ENCODE results near the gene MTHFSD. TPM values are rescaled to one million over a fixed set of nuclear protein-coding genes. Genes with fewer than 3 reads are reported as not detected.

Gene MTHFSD
- total RNA-seq, 1 donor from 2014 or later = 29.1 TPM

DNA sequence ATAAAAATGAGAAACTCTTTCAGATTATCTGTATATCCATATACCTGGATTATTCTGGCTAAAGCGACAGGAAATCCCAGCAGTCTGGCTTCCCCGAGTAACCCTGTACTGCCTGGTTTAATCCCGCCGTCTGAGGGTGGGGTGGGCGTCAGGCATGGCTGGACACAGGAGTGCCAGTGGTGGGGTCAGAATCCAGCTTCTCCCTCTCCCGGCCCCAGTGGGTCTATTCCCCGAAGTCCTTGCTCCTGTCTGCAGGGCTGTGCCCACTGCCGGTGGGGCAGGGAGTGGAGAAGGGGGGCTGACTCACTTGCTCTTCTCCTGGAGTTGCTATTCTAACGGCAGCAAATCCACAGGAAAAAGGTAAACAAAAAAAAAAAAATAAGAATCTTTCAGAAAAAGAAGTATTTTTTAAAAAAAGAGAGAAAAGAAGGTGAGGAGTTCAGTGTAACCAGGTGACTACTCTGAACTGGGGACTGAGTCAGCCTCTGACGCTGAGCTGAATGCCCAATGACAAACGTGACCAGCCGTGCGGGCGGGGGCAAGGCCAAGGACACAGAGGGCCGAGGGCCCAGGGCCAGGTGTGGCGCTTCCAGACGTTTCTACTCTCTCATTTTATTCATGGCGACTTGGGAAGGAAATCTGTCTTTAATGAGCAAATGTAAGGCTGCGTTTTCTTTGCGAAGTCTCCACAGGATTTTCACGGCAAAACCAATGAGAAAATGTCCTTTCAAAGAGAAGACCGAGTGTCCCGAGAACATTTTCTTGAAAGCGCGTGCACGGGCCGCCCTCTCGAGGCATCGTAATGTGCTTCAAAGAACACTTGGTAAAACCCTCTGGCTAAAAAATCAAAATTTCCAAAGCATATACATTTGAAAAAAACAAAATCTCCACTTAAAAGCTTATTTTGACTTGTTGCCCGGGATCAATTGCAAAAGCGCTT, 24.5 kb downstream of the MTHFSD start:
- Mint-ChIP-seq H3K27ac (no peak overlapping the region), H3K9me3 (no peaks in the 10 kb centered on the region), H3K36me3 (ENCODE audit: low read depth) (peaks cover 2% of the 10 kb centered on the region), H3K4me3 (no peak overlapping the region), H3K27me3 (no peaks in the 10 kb centered on the region), H3K4me1 (no peaks in the 10 kb centered on the region)
- no peak for DNase-seq
- intact Hi-C loops (cut with micrococcal nuclease) = no loop called here

DNA sequence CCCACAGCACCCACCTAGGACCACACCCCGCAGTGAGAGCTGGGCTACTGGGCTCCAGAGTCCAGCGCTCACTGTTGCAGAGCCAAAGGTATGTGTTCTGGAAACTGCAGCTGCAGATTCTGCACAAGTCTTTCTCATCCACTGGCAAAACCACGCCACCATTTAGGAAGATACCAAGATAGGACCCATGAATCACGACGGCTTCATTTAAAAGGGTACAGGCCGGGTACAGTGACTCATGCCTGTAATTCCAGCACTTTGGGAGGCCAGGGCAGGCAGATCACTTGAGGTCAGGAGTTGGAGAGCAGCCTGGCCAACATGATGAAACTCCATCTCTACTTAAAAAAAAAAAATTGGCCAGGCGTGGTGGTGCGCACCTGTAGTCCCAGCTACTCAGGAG, 25.9 kb downstream of the MTHFSD start:
- DNase-seq = no peak
- Mint-ChIP-seq H3K9me3 (no peaks in the 10 kb centered on the region), H3K27me3 (no peaks in the 10 kb centered on the region), H3K4me1 (no peaks in the 10 kb centered on the region), H3K4me3 (no peak overlapping the region), H3K27ac (no peak overlapping the region), H3K36me3 (ENCODE audit: low read depth) (peaks cover 2% of the 10 kb centered on the region)
- intact Hi-C loops (cut with micrococcal nuclease) = loop anchor here (10.0 kb wide), 1 partner anchor 714 kb away; no protein-coding TSS in a partner anchor

DNA sequence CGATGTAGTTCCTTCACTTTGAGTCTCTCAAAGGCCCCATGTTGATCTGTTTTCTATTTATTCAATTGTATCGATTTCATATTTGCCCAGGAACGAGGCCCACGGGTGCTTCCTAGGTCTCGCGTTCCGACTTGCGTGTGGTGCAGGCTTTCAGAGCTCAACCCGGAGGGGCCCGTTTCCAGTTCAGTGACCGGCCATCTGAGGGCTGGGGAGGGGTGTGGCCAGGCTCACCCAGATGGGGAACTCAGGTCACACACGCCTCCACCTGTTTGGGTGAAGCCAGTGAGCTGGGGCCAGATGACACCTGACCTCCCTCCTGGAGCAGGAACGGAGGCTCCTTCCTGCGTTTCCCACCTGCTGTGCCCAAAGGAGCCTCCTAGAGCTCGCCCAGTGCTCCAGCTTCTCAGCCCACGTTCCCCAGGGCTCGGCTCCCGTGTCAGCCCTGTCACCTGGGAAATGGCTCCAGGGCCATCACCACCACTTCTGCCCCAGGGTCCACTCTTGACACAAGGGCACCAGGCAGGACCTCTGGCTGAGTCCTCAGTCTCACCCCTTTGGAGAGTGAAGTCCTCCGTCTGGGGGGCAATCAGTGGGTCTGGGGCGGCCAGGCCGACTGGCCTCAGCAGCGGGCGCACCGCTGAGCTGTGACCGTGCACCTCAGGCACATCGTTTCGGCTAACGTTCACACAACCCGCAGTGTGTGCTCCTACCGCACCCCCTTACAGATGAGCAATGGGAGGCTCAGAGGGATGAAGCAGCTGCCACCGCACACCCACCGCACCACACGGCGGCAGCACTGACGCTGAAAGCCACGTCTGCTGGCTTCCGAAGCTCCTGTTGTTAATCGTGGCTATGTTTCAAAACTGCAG, 26.7 kb downstream of the MTHFSD start:
- Mint-ChIP-seq H3K27ac (no peak overlapping the region), H3K36me3 (ENCODE audit: low read depth) (peaks cover 2% of the 10 kb centered on the region), H3K27me3 (no peaks in the 10 kb centered on the region), H3K9me3 (no peaks in the 10 kb centered on the region), H3K4me1 (no peaks in the 10 kb centered on the region), H3K4me3 (no peak overlapping the region)
- DNase-seq = no peak
- intact Hi-C loops (cut with micrococcal nuclease) = loop anchor here (10.0 kb wide), 1 partner anchor 713 kb away; no protein-coding TSS in a partner anchor

DNA sequence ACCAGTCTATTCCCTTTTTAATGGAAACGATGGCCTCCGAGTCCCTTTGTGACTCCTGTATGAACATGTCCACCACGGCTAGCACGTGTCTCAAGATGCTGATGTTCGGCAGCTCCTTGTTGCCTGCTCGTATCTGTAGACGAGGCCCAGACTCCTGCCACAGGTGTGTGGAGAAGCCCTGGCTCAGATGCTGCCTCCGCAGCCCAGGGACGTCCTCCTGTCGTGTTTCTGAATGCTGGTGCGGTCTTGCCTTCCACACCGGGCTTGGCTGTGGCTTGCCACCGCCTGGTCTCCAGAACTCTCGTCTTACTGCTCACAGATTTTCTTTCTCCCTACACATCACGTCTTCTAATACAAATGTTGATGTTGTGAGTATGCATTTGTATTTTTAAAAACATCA, 27.7 kb downstream of the MTHFSD start:
- DNase-seq = no peak
- Mint-ChIP-seq H3K4me3 (no peak overlapping the region), H3K36me3 (ENCODE audit: low read depth) (peaks cover 2% of the 10 kb centered on the region), H3K4me1 (no peaks in the 10 kb centered on the region), H3K27me3 (no peaks in the 10 kb centered on the region), H3K9me3 (no peaks in the 10 kb centered on the region), H3K27ac (no peak overlapping the region)
- intact Hi-C loops (cut with micrococcal nuclease) = loop anchor here (10.0 kb wide), 1 partner anchor 713 kb away; no protein-coding TSS in a partner anchor

DNA sequence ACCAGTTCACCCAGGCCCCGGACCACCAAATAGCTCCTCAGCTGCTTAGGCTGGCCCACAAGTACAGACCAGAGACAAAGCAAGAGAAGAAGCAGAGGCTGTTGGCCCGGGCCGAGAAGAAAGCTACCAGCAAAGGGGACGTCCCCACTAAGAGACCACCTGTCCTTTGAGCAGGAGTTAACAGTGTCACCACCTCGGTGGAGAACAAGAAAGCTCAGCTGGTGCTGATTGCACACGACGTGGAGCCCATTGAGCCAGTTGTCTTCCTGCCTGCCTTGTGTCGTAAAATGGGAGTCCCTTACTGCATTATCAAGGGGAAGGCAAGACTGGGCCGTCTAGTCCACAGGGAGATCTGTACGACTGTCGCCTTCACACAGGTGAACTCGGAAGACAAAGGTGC, 29.3 kb downstream of the MTHFSD start:
- Mint-ChIP-seq H3K27ac (no peak overlapping the region), H3K27me3 (peaks cover 3% of the 10 kb centered on the region), H3K4me1 (no peaks in the 10 kb centered on the region), H3K4me3 (no peak overlapping the region), H3K9me3 (no peaks in the 10 kb centered on the region), H3K36me3 (ENCODE audit: low read depth) (peaks cover 2% of the 10 kb centered on the region)
- no peak for DNase-seq
- intact Hi-C loops (cut with micrococcal nuclease) = loop anchor here (10.0 kb wide), 1 partner anchor 711 kb away; no protein-coding TSS in a partner anchor

DNA sequence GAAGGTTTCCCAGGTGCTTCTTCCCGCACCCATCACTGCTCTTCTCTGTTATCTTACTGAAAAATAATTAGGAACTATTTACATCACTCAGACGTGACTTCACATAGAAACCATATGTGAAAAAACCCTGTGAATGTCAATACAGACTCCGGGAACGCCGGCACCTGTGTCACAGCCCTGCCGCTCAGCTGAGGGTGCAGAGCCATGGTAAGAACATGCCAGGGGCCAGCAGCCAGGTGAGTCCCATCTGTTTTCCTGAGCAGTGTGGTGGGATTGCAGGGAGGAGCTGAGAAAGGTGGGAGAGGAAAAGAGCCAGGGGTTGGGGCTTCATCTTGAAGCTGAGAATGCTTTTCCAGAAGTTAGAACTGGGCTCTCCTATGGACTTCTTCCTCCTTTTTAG, 31.0 kb downstream of the MTHFSD start:
- Mint-ChIP-seq H3K9me3 (no peaks in the 10 kb centered on the region), H3K4me1 (peaks cover 2% of the 10 kb centered on the region), H3K27me3 (peaks cover 7% of the 10 kb centered on the region), H3K27ac (no peak overlapping the region), H3K4me3 (no peak overlapping the region), H3K36me3 (ENCODE audit: low read depth) (no peaks in the 10 kb centered on the region)
- intact Hi-C loops (cut with micrococcal nuclease) = loop anchor here (10.0 kb wide), 1 partner anchor 709 kb away; no protein-coding TSS in a partner anchor
- no peak for DNase-seq

DNA sequence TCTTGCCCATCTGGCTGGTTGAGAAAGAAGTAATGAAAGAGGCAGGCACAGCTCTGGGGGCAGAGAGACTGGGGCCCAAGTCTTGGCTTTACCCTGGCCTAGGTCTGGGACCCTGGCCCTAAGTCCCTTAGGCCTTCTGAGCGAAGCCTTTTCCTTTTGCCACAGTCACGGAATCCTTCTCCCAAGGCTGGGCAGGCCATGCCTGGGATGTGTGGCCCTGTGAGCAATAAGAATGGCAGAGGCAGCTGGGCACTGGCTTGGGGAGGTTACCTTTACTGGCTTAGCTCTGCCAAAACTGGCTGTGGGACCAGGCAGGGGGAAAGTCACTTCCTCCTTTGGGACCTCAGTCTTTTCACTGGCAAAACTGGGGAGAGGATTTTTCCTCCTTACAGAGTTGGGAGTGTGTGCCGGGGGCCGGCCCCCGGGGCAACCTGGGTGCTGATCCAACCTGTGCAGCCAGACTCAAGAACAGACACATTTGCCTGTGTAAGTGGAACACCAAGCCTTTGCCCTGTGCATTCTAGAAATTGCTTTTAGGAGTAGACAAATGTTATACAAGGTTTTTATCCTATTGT, 31.8 kb downstream of the MTHFSD start:
- H3K36me3 Mint-ChIP-seq (ENCODE audit: low read depth) = no peaks in the 10 kb centered on the region
- intact Hi-C loops (cut with micrococcal nuclease) = loop anchor here (10.0 kb wide), 1 partner anchor 708 kb away; no protein-coding TSS in a partner anchor
- no peak overlapping the region for H3K27ac Mint-ChIP-seq
- no peak overlapping the region for H3K4me3 Mint-ChIP-seq
- DNase-seq = no peak
- peaks cover 14% of the 10 kb centered on the region for H3K27me3 Mint-ChIP-seq
- no peaks in the 10 kb centered on the region for H3K9me3 Mint-ChIP-seq
- peaks cover 2% of the 10 kb centered on the region for H3K4me1 Mint-ChIP-seq

DNA sequence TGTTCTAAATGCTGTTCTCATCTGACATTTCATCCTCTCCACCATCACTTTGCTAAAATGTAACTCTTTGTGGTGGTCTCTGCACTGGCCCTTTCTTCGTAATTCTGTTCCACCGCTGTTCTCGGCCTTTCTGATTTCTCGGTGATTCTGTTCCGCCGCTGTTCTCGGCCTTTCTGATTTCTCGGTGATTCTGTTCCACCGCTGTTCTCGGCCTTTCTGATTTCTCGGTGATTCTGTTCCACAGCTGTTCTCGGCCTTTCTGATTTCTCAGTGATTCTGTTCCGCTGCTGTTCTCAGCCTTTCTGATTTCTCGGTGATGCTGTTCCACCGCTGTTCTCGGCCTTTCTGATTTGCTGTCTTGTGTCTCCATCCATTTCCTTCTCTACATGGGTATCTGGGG, 32.4 kb downstream of the MTHFSD start:
- Mint-ChIP-seq H3K4me1 (peaks cover 2% of the 10 kb centered on the region), H3K36me3 (ENCODE audit: low read depth) (no peaks in the 10 kb centered on the region), H3K4me3 (no peak overlapping the region), H3K27ac (no peak overlapping the region), H3K9me3 (no peaks in the 10 kb centered on the region), H3K27me3 (peaks cover 20% of the 10 kb centered on the region)
- intact Hi-C loops (cut with micrococcal nuclease) = loop anchor here (10.0 kb wide), 1 partner anchor 708 kb away; no protein-coding TSS in a partner anchor
- no peak for DNase-seq

DNA sequence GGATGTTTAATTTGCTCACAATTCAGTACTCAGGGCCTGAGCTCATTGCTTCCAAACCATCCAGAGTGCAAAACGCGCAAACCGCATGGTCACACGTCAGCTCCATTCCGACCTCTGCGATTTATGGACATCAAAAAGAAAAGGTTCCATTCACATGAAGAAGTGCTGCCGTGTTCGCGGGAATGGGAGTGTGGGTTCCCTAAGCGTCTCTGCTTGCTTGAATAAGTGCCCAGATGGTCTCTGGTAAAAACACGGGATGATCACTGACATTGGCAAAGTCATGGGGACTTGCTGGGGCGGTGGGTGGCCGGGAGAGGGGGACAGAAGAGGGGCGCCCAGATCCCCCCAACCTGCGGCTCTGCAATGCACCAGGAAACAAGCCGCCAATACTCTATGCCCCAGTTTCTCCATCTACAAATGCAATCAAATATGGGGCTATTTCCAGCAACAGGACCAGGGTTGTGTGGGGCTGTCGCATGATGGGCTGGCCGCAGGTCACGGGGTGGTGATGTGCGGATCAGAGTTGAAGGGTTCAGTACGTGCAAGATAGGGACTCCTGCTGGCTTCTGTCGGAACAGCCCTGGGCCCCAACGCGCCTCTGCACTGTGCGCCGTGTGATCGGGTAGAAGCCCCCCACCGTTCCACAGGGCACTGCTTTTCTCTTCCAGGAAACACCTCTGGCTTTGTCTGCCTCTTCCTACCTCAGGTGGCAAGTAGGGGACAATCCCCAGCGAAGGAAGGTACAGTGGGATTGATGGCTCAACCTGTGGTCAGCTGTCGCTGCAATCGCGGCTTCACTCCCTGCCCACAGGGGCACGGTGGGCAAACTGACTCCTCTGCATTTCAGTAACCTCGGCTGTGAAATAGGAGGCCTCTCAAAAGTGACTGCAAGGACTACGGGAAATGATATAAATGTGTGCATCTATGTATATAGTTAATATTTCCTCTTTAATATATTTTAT, 33.5 kb downstream of the MTHFSD start:
- H3K9me3 Mint-ChIP-seq = no peaks in the 10 kb centered on the region
- H3K4me3 Mint-ChIP-seq = no peak overlapping the region
- peaks cover 30% of the 10 kb centered on the region for H3K27me3 Mint-ChIP-seq
- intact Hi-C loops (cut with micrococcal nuclease) = loop anchor here (2.0 to 10.0 kb wide), 2 partner anchors 449 to 707 kb away; no protein-coding TSS in a partner anchor
- no peaks in the 10 kb centered on the region for H3K36me3 Mint-ChIP-seq (ENCODE audit: low read depth)
- DNase-seq = no peak
- H3K27ac Mint-ChIP-seq = no peak overlapping the region
- H3K4me1 Mint-ChIP-seq = peaks cover 2% of the 10 kb centered on the region

DNA sequence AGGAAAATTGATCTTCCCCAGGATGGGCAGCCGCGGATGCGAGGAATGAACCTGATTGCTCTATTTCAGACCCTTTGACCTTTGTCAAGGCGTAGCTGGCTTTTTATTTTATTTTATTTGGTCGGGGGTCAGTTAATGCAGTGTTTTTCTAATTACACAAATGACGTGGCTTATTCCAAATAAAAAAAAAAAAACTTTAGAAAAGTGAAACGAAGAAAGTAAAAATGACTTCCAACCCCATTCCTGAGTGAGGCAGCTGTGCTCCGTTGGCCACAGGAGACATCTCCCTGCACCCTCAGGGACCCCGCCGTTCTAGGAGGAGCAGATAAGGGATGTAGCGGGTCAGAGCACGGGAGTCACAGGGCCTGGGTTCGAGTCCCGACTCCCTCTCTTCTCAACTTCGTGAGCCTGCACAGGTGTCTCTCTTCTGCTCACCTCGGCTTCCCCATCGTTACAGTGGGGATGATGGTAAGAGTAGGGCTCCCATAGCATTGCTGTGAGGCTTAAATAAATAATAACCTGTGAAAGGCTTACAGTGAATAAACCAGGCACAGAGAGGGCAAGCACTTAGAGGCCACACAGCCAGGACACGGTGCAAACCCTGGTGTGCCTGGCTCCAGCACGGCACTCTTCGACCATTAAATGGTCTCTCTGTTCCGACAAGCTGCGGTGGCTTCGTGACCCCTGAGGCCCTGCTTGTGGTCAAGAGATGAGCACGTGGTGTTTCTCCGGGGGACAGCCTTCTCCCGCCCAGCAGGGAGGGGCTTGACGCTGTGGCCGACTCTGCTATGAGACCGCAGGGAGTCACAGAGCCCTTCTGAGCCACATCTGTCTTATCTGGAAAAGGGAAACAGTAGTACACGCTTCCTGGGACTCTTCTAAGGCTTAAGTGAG, 34.5 kb downstream of the MTHFSD start:
- H3K27me3 Mint-ChIP-seq = peaks cover 35% of the 10 kb centered on the region

DNA sequence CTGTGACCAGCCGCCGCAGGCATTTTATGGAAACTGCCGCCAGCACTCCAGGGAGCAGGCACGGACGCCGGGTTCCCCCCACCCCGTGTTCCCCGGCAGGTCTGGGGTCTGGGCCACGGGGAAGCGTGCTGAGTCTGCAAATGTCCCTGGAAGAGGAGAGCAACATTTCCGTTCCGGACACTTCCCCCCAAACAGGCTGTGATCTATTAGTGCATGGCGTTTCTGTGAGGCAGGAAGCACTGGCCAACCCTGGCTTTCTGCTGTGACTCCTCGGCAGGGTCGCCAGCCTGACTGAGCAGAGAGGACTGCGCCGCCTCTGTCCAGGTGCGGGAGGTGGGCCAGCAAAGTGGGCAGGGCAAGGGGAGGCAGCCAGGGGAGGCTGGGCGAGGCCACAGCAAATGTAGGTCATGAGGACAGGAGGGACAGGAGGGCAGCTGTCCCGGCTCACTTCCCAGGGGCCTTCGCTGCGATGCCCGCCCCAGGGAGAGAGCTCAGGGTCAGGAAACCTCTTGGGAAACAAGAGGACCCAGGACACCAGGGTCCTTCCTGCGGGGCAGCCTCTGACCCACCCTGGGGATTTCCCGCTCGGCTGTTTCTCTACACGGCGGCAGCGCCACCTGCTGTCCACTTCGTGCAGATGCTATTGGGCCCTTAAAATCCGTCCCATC, 35.3 kb downstream of the MTHFSD start:
- peaks cover 41% of the 10 kb centered on the region for H3K27me3 Mint-ChIP-seq
- peak overlapping the region; percentile 6 for H3K4me3 Mint-ChIP-seq
- H3K9me3 Mint-ChIP-seq = no peaks in the 10 kb centered on the region
- H3K36me3 Mint-ChIP-seq (ENCODE audit: low read depth) = no peaks in the 10 kb centered on the region
- H3K4me1 Mint-ChIP-seq = peaks cover 2% of the 10 kb centered on the region
- H3K27ac Mint-ChIP-seq = no peak overlapping the region
- intact Hi-C loops (cut with micrococcal nuclease) = loop anchor here (2.0 to 10.0 kb wide), 3 partner anchors 177 to 705 kb away; no protein-coding TSS in a partner anchor
- DNase-seq = peak; percentile 87

More for the DNA sequence above, 34.5 kb downstream of the MTHFSD start:
- intact Hi-C loops (cut with micrococcal nuclease) = loop anchor here (2.0 to 10.0 kb wide), 2 partner anchors 448 to 706 kb away; no protein-coding TSS in a partner anchor
- Mint-ChIP-seq H3K4me1 (peaks cover 2% of the 10 kb centered on the region), H3K4me3 (no peak overlapping the region), H3K36me3 (ENCODE audit: low read depth) (no peaks in the 10 kb centered on the region), H3K9me3 (no peaks in the 10 kb centered on the region), H3K27ac (no peak overlapping the region)
- DNase-seq = no peak

All from activated CD4-positive, alpha-beta T cell treated with anti-CD3 and anti-CD28 coated beads, Interleukin-2, amount 10 ng/mL, durations not matched to agents 24 days and 14 days (primary cell).